SU-DHL-6 (cell line): ENCODE measurements around the gene COL4A3.

Source experiments
- H2AFZ ChIP-seq: fragments of 200-600 bp; sonication (generic); 2 replicates; pipeline ENCODE4 v1.6.1; 2014; ENCODE audit warnings: low read depth, mild to moderate bottlenecking, moderate library complexity, mixed read lengths, antibody characterized with exemption, low read length; ENCODE audit not compliant: severe bottlenecking
- H3F3A ChIP-seq: fragments of 200-600 bp; shearing (Covaris generic); 2 replicates; pipeline ENCODE4 v1.6.0; 2016; ENCODE audit warnings: antibody characterized with exemption, mild to moderate bottlenecking; ENCODE audit not compliant: insufficient read depth
- H3K27ac ChIP-seq: fragments of 200-600 bp; sonication (generic); 2 replicates; pipeline ENCODE4 v1.5.1; 2016; ENCODE audit warnings: low read depth, mild to moderate bottlenecking, low read length, moderate library complexity, mixed read lengths
- H3K27me3 ChIP-seq: fragments of 200-600 bp; sonication (generic), shearing (Covaris generic); 2 replicates; pipeline ENCODE4 v1.6.0; 2014; ENCODE audit warnings: mild to moderate bottlenecking, low read length
- H3K36me3 ChIP-seq: fragments of 200-600 bp; sonication (generic); 2 replicates; pipeline ENCODE4 v1.6.1; 2014; ENCODE audit warnings: mild to moderate bottlenecking, low read length, mixed read lengths
- H3K4me2 ChIP-seq: fragments of 300-600, 200-600 bp; shearing (Covaris generic), sonication (generic); 2 replicates; pipeline ENCODE4 v1.6.0; 2014; ENCODE audit warnings: low read length, low read depth, mild to moderate bottlenecking; ENCODE audit not compliant: poor library complexity, severe bottlenecking
- H3K4me3 ChIP-seq: fragments of 200-600 bp; sonication (generic); 2 replicates; pipeline ENCODE4 v1.5.1; 2014; ENCODE audit warnings: antibody characterized with exemption, low read length, mild to moderate bottlenecking, mixed read lengths; ENCODE audit not compliant: insufficient read depth, poor library complexity, severe bottlenecking
- H3K79me2 ChIP-seq: fragments of 200-600 bp; sonication (generic); 2 replicates; pipeline ENCODE4 v1.6.1; 2014; ENCODE audit warnings: mild to moderate bottlenecking, low read length, moderate library complexity; ENCODE audit not compliant: insufficient read depth
- H3K9ac ChIP-seq: fragments of 200-600 bp; sonication (generic); 2 replicates; pipeline ENCODE4 v1.7.0; 2014; ENCODE audit warnings: mild to moderate bottlenecking, low read length
- H3K9me2 ChIP-seq: fragments of 200-600 bp; sonication (generic); replicated peaks from 2 replicates; pipeline ENCODE4 v1.6.1; 2014; ENCODE audit warnings: low read length; ENCODE audit not compliant: insufficient read depth
- H3K9me3 ChIP-seq: fragments of 200-600 bp; sonication (generic); 2 replicates; pipeline ENCODE4 v1.6.1; 2014; ENCODE audit warnings: low read length, mixed read lengths; ENCODE audit not compliant: insufficient read depth
- H4K20me1 ChIP-seq: fragments of 200-600 bp; sonication (generic); 2 replicates; pipeline ENCODE4 v1.6.1; 2014; ENCODE audit warnings: low read depth, mild to moderate bottlenecking, antibody characterized with exemption, low read length, moderate library complexity, mixed read lengths
- CTCF ChIP-seq: fragments of 200-600 bp; sonication (generic); IDR thresholded peaks from one replicate; pipeline ENCODE4 v1.5.1; 2017; ENCODE audit warnings: antibody characterized with exemption, mild to moderate bottlenecking, low read length, moderate library complexity; ENCODE audit not compliant: insufficient read depth, poor library complexity, severe bottlenecking
- EZH2phosphoT487 ChIP-seq: fragments of 200-600 bp; sonication (generic), shearing (Covaris generic); conservative IDR thresholded peaks from 2 replicates; pipeline ENCODE4 v1.6.1; 2018; ENCODE audit warnings: mild to moderate bottlenecking, antibody characterized with exemption, low read length, moderate library complexity, mixed read lengths

Gene COL4A3

GRCh38 chr2:227132986-227133385 is 31.4 kb upstream of the COL4A3 start:
- no peaks in the 10 kb centered on the region for H3K36me3 ChIP-seq
- H2AFZ ChIP-seq, result no peak overlapping the region
- H3K9me2 ChIP-seq, result no peaks in the 10 kb centered on the region
- H3K27ac ChIP-seq, result no peak overlapping the region
- no peaks in the 10 kb centered on the region for H3K79me2 ChIP-seq
- H3K4me2 ChIP-seq, result no peak overlapping the region
- no peaks in the 10 kb centered on the region for H3F3A ChIP-seq
- TF ChIP-seq CTCF (no peak), EZH2phosphoT487 (no peak)
- H3K27me3 ChIP-seq, result no peaks in the 10 kb centered on the region
- no peaks in the 10 kb centered on the region for H3K9me3 ChIP-seq
- H4K20me1 ChIP-seq, result no peaks in the 10 kb centered on the region
- no peak overlapping the region for H3K4me3 ChIP-seq
- H3K9ac ChIP-seq, result no peak overlapping the region

GRCh38 chr2:227134591-227134990 is 29.8 kb upstream of the COL4A3 start:
- Histone ChIP-seq H3K36me3 (no peaks in the 10 kb centered on the region), H3K79me2 (no peaks in the 10 kb centered on the region), H3K9me2 (no peaks in the 10 kb centered on the region), H3K27me3 (no peaks in the 10 kb centered on the region), H2AFZ (no peak overlapping the region), H3K9me3 (no peaks in the 10 kb centered on the region), H3F3A (no peaks in the 10 kb centered on the region), H3K4me3 (no peak overlapping the region), H3K4me2 (no peak overlapping the region), H3K9ac (no peak overlapping the region), H3K27ac (no peak overlapping the region), H4K20me1 (no peaks in the 10 kb centered on the region)
- no peak for TF ChIP-seq CTCF
- TF ChIP-seq EZH2phosphoT487, result no peak

DNA sequence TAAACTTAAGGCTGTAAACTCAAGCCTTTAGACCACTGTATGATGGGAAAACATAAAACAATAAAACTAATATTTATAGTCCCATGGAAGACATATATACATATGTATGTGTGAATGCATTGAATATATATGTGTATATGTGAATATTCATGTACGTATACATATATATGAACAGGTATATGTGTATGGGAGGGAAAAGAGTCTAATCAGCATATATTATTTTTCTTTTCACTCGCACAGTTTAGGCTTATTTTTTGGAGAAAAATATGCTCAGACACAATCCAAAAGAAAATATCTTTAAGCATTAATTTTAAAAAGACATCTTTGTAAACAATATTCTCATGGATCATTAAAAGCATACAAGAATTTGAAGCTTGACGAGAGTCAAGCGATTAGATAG is 23.1 kb upstream of the COL4A3 start:
- H3K27me3 ChIP-seq, result no peaks in the 10 kb centered on the region
- H3K9ac ChIP-seq, result no peak overlapping the region
- H4K20me1 ChIP-seq, result no peaks in the 10 kb centered on the region
- no peaks in the 10 kb centered on the region for H3K9me3 ChIP-seq
- no peak overlapping the region for H3K27ac ChIP-seq
- no peak overlapping the region for H2AFZ ChIP-seq
- H3K4me2 ChIP-seq, result no peak overlapping the region
- H3K4me3 ChIP-seq, result no peak overlapping the region
- no peaks in the 10 kb centered on the region for H3K36me3 ChIP-seq
- H3K9me2 ChIP-seq, result no peaks in the 10 kb centered on the region
- no peak for TF ChIP-seq EZH2phosphoT487
- no peak for TF ChIP-seq CTCF
- no peaks in the 10 kb centered on the region for H3F3A ChIP-seq
- H3K79me2 ChIP-seq, result no peaks in the 10 kb centered on the region
